Esophagus mucosa (tissue), 1 donor: ENCODE results near the gene CPLX3. TPM values are rescaled to one million over a fixed set of nuclear protein-coding genes. Genes with fewer than 3 reads are reported as not detected.

Experiments
- ATAC-seq: fragments of 200-7000 bp; cut with Tn5 transposase; one replicate; pipeline ENCODE4 v1.9.1; 2020
- total RNA-seq: library from RNA; stranded (reverse); gene quantifications from one replicate; pipeline ENCODE4 v1.2.4, GENCODE V29; 2023
- donor health status: DM: yes; HTN: yes; CAD: no.

The CPLX3 gene
- total RNA-seq, 1 donor from 2014 or later = not detected

GRCh38 chr15:74878273-74878672 is 51.8 kb downstream of the CPLX3 start:
- ATAC-seq = no peak

Other genes with a start within 250 kb of the CPLX3 start
- gene CLK3, start 210.8 kb upstream of the CPLX3 start, total RNA-seq = 41.0 TPM
- 21.3 TPM for gene EDC3, start 130.6 kb upstream of the CPLX3 start, total RNA-seq
- not detected for gene CYP1A1, start 101.1 kb upstream of the CPLX3 start, total RNA-seq
- not detected for gene CYP1A2, start 77.8 kb upstream of the CPLX3 start, total RNA-seq
- gene CSK, start 44.5 kb upstream of the CPLX3 start, total RNA-seq = 77.1 TPM
- gene LMAN1L, start 13.8 kb upstream of the CPLX3 start, total RNA-seq = not detected
- 43.3 TPM for gene ULK3, start 16.5 kb downstream of the CPLX3 start, total RNA-seq
- gene SCAMP2, start 46.7 kb downstream of the CPLX3 start, total RNA-seq = 102 TPM
- gene MPI, start 63.4 kb downstream of the CPLX3 start, total RNA-seq = 28.2 TPM
- gene FAM219B, start 80.2 kb downstream of the CPLX3 start, total RNA-seq = 62.5 TPM
- 229 TPM for gene COX5A, start 111.4 kb downstream of the CPLX3 start, total RNA-seq
- 4.0 TPM for gene RPP25, start 130.1 kb downstream of the CPLX3 start, total RNA-seq
- gene SCAMP5, start 168.9 kb downstream of the CPLX3 start, total RNA-seq = 0.84 TPM
- gene PPCDC, start 197.0 kb downstream of the CPLX3 start, total RNA-seq = 13.6 TPM